SK-N-SH treated with all-trans-retinoic acid at 6 μM for 48 hours (cell line): ENCODE results near the gene NME1.

Experiments
- ARNTL ChIP-seq: fragments of 450-650 bp; formaldehyde crosslinking; IDR thresholded peaks from 2 replicates; pipeline ENCODE4 v1.5.0; 2020; ENCODE audit warnings: low read depth, mild to moderate bottlenecking, moderate library complexity, borderline replicate concordance
- CREB5 ChIP-seq: fragments of 250-450 bp; sonication (Bioruptor Pico); IDR thresholded peaks from 2 replicates; pipeline ENCODE4 v1.5.1; 2020; ENCODE audit warnings: low read depth, mild to moderate bottlenecking, moderate library complexity
- ISL1 ChIP-seq: fragments of 250-450 bp; sonication (Bioruptor Pico); IDR thresholded peaks from 2 replicates; pipeline ENCODE4 v2.1.2; 2022; ENCODE audit warnings: mild to moderate bottlenecking, moderate library complexity
- SNAI2 ChIP-seq: fragments of 250-450 bp; sonication (Bioruptor Pico); IDR thresholded peaks from 2 replicates; pipeline ENCODE4 v1.5.0; 2020; ENCODE audit warnings: mild to moderate bottlenecking, moderate library complexity
- ZC3H10 ChIP-seq: fragments of 250-450 bp; sonication (Bioruptor Pico); IDR thresholded peaks from 2 replicates; pipeline ENCODE4 v1.5.1; 2021; ENCODE audit warnings: mild to moderate bottlenecking, moderate library complexity
- ZFP30 ChIP-seq: fragments of 450-650 bp; formaldehyde crosslinking; IDR thresholded peaks from 2 replicates; pipeline ENCODE4 v1.5.0; 2022; ENCODE audit warnings: mild to moderate bottlenecking, moderate library complexity
- ZNF565 ChIP-seq: fragments of 450-650 bp; formaldehyde crosslinking; conservative IDR thresholded peaks from 2 replicates; pipeline ENCODE4 v1.5.0; 2020; ENCODE audit warnings: low read depth, mild to moderate bottlenecking, moderate library complexity
- ZNF70 ChIP-seq: fragments of 450-650 bp; formaldehyde crosslinking; IDR thresholded peaks from 2 replicates; pipeline ENCODE4 v1.5.0; 2020; ENCODE audit warnings: mild to moderate bottlenecking, moderate library complexity

- TF ChIP-seq ISL1 (CRISPR knock-in tag): no peak
- TF ChIP-seq CREB5 (CRISPR knock-in tag): no peak
- no peak for TF ChIP-seq ZNF70
- no peak for TF ChIP-seq ARNTL (CRISPR knock-in tag)
- TF ChIP-seq SNAI2 (CRISPR knock-in tag): no peak
- no peak for TF ChIP-seq ZC3H10
- no peak for TF ChIP-seq ZFP30 (CRISPR knock-in tag)
- TF ChIP-seq ZNF565 (CRISPR knock-in tag): no peak
These were observed 27.1 kb downstream of the NME1 start for GRCh38 chr17:51180486-51180885.
